ENCODE results near the gene ARHGAP15. TPM values are rescaled to one million over a fixed set of nuclear protein-coding genes. Genes with fewer than 3 reads are reported as not detected.

Gene ARHGAP15
- polyA plus RNA-seq, 2 donors, result 0.69 to 1.1 TPM

DNA sequence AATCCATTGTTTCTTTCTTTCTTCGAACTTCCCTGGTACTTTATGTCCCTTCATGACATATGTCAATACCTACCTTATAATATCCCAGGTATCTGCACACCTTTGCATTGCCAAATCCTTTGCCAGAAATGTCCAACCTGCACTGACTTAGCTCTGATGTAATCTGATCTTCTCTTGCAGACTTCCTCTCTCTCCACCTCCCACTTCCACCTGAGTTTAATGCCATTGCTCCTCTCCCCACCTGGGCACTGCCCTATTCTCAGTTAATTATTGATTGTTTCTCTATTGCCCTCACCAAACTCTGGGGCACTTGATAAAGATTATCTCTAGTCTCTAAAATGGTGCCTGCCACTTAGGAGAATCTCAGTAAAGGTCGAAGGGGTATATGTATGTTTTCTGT, 23.0 kb downstream of the ARHGAP15 start:
- H3K4me3 ChIP-seq (ENCODE audit: low read depth in 1 of 2, low read length in 2 of 2), result no peak overlapping the region
- H3K36me3 ChIP-seq (ENCODE audit: control insufficient read depth in 2 of 2, insufficient read depth in 2 of 2, low read length in 1 of 2), result no peaks in the 10 kb centered on the region
- no peak overlapping the region for H3K27ac ChIP-seq (ENCODE audit: low read depth in 2 of 2, low read length in 1 of 2)
- WGBS, 2 donors, result 81 to 86% methylated on average over 2 of the region's 2 CpGs
- H3K27me3 ChIP-seq (ENCODE audit: control insufficient read depth in 1 of 2, insufficient read depth in 2 of 2, low read length in 2 of 2), result no peaks in the 10 kb centered on the region
- H3K9me3 ChIP-seq (ENCODE audit: control insufficient read depth in 2 of 2, insufficient read depth in 1 of 2, low read depth in 1 of 2, low read length in 1 of 2), result no peaks in the 10 kb centered on the region
- H3K4me1 ChIP-seq (ENCODE audit: control insufficient read depth in 2 of 2, insufficient read depth in 2 of 2, low read length in 1 of 2), result no peaks in the 10 kb centered on the region

DNA sequence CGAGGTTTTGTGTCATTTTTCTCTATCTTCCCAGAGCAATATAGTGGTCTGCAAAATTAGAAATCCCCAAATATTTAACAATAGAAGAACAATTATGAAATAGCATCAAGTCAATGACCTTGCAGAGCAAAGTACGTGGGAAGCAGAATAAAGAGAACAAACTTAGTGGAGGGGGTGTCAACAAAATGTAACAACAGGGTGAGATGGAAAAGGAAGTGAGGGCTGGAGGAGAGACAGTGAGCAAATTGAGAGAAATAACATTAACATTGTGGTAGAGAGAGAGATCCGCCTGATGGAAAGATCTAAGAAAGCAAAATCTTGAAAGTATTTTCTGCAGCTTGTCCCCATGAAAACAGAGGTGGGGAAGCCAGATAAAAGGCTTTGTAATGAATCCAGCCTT, 23.4 kb downstream of the ARHGAP15 start:
- WGBS, 2 donors, result 64 to 80% methylated on average over 3 of the region's 3 CpGs
- Histone ChIP-seq H3K36me3 (ENCODE audit: control insufficient read depth in 2 of 2, insufficient read depth in 2 of 2, low read length in 1 of 2) (no peaks in the 10 kb centered on the region), H3K9me3 (ENCODE audit: control insufficient read depth in 2 of 2, insufficient read depth in 1 of 2, low read depth in 1 of 2, low read length in 1 of 2) (no peaks in the 10 kb centered on the region), H3K4me1 (ENCODE audit: control insufficient read depth in 2 of 2, insufficient read depth in 2 of 2, low read length in 1 of 2) (no peaks in the 10 kb centered on the region), H3K4me3 (ENCODE audit: low read depth in 1 of 2, low read length in 2 of 2) (no peak overlapping the region), H3K27me3 (ENCODE audit: control insufficient read depth in 1 of 2, insufficient read depth in 2 of 2, low read length in 2 of 2) (no peaks in the 10 kb centered on the region), H3K27ac (ENCODE audit: low read depth in 2 of 2, low read length in 1 of 2) (no peak overlapping the region)

DNA sequence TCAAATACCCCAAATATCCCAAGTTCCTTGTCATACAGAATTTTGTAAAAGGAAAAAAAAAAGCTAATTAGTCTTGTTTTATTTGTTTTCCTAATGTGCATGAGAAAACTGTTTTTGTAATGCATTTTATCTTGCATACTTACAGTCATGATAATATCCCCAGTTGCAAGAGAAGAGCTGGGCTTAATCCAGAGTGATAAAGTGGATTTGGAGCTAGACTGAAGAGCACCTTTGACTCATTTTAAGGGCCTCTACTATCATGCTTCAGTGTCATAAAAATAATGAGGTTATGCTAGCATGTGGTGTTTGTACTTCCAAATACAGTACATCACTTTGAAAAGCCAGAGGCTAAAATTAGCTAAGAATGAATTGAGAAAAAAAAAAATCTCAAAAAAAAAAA, 26.4 kb downstream of the ARHGAP15 start:
- Histone ChIP-seq H3K27me3 (ENCODE audit: control insufficient read depth in 1 of 2, insufficient read depth in 2 of 2, low read length in 2 of 2) (no peaks in the 10 kb centered on the region), H3K36me3 (ENCODE audit: control insufficient read depth in 2 of 2, insufficient read depth in 2 of 2, low read length in 1 of 2) (no peaks in the 10 kb centered on the region), H3K4me3 (ENCODE audit: low read depth in 1 of 2, low read length in 2 of 2) (no peak overlapping the region)

DNA sequence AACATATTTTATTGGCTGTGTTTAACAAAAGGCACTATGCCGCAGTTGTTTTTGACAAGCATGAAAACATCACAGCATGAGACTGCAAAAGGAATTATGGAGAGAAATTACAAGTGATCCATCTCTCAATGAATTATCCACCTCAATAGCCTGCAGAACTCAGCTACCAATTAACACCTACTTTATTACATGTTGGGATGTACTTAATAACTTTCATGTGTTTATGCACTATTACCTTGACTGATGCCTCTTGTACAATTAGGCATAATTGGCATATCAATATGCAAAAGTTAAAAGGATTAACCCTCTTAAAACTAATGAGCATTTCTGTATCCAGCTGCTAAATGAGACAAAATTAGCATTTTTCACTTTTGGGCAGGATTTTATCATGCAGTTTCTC, 27.8 kb downstream of the ARHGAP15 start:
- Histone ChIP-seq H3K9me3 (ENCODE audit: control insufficient read depth in 2 of 2, insufficient read depth in 1 of 2, low read depth in 1 of 2, low read length in 1 of 2) (no peaks in the 10 kb centered on the region), H3K4me1 (ENCODE audit: control insufficient read depth in 2 of 2, insufficient read depth in 2 of 2, low read length in 1 of 2) (no peaks in the 10 kb centered on the region), H3K4me3 (ENCODE audit: low read depth in 1 of 2, low read length in 2 of 2) (no peak overlapping the region), H3K36me3 (ENCODE audit: control insufficient read depth in 2 of 2, insufficient read depth in 2 of 2, low read length in 1 of 2) (no peaks in the 10 kb centered on the region), H3K27ac (ENCODE audit: low read depth in 2 of 2, low read length in 1 of 2) (no peak overlapping the region), H3K27me3 (ENCODE audit: control insufficient read depth in 1 of 2, insufficient read depth in 2 of 2, low read length in 2 of 2) (no peaks in the 10 kb centered on the region)
- WGBS, 2 donors, result 76 to 81% methylated on average over 1 of the region's 1 CpG

More for the DNA sequence above, 26.4 kb downstream of the ARHGAP15 start:
- Histone ChIP-seq H3K9me3 (ENCODE audit: control insufficient read depth in 2 of 2, insufficient read depth in 1 of 2, low read depth in 1 of 2, low read length in 1 of 2) (no peaks in the 10 kb centered on the region), H3K4me1 (ENCODE audit: control insufficient read depth in 2 of 2, insufficient read depth in 2 of 2, low read length in 1 of 2) (no peaks in the 10 kb centered on the region), H3K27ac (ENCODE audit: low read depth in 2 of 2, low read length in 1 of 2) (no peak overlapping the region)

DNA sequence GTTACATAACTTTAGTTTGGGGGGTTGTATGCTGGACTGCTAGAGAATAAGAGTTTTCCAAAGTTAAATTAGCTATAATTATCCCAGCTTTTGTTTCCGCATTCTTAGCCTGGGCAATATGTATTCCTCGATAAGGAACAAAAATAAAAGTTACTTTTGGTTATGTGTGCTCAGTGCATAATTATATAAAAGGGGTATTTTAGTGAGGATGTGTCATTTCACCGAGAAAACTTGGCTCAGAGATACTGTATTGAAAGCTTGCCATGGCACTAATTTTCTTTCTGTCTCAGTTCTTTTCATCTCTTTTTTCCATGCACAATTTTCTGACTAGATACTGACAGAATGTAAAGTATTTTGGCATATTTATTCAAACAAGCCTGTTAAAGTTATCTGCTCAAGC, 28.2 kb downstream of the ARHGAP15 start:
- WGBS, 2 donors, result 52 to 65% methylated on average over 3 of the region's 3 CpGs
- H3K27ac ChIP-seq (ENCODE audit: low read depth in 2 of 2, low read length in 1 of 2), result no peak overlapping the region
- no peaks in the 10 kb centered on the region for H3K36me3 ChIP-seq (ENCODE audit: control insufficient read depth in 2 of 2, insufficient read depth in 2 of 2, low read length in 1 of 2)

DNA sequence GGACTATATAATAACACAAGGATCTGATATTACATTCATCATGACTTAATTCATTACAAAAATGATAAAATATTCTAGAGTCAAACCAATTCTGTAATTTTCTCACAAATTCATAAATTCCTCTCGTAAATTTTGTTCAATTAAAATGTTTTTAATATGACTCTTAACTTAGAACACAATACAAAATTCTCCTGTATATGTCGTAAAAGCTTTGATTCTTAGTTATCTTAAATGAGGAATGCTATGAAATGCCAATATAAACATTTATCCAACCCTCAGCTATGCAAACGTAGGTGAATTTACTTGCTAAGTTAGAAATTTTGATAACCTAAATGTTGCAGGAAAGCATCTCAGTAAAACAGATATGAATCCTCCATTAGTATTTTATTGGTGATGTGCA, 28.9 kb downstream of the ARHGAP15 start:
- Histone ChIP-seq H3K27me3 (ENCODE audit: control insufficient read depth in 1 of 2, insufficient read depth in 2 of 2, low read length in 2 of 2) (no peaks in the 10 kb centered on the region), H3K4me3 (ENCODE audit: low read depth in 1 of 2, low read length in 2 of 2) (no peak overlapping the region), H3K9me3 (ENCODE audit: control insufficient read depth in 2 of 2, insufficient read depth in 1 of 2, low read depth in 1 of 2, low read length in 1 of 2) (no peaks in the 10 kb centered on the region), H3K4me1 (ENCODE audit: control insufficient read depth in 2 of 2, insufficient read depth in 2 of 2, low read length in 1 of 2) (no peaks in the 10 kb centered on the region), H3K27ac (ENCODE audit: low read depth in 2 of 2, low read length in 1 of 2) (no peak overlapping the region), H3K36me3 (ENCODE audit: control insufficient read depth in 2 of 2, insufficient read depth in 2 of 2, low read length in 1 of 2) (no peaks in the 10 kb centered on the region)
- WGBS, 2 donors, result 63 to 73% methylated on average over 3 of the region's 3 CpGs

More for the DNA sequence above, 28.2 kb downstream of the ARHGAP15 start:
- no peaks in the 10 kb centered on the region for H3K4me1 ChIP-seq (ENCODE audit: control insufficient read depth in 2 of 2, insufficient read depth in 2 of 2, low read length in 1 of 2)
- H3K9me3 ChIP-seq (ENCODE audit: control insufficient read depth in 2 of 2, insufficient read depth in 1 of 2, low read depth in 1 of 2, low read length in 1 of 2), result no peaks in the 10 kb centered on the region
- H3K27me3 ChIP-seq (ENCODE audit: control insufficient read depth in 1 of 2, insufficient read depth in 2 of 2, low read length in 2 of 2), result no peaks in the 10 kb centered on the region
- H3K4me3 ChIP-seq (ENCODE audit: low read depth in 1 of 2, low read length in 2 of 2), result no peak overlapping the region

DNA sequence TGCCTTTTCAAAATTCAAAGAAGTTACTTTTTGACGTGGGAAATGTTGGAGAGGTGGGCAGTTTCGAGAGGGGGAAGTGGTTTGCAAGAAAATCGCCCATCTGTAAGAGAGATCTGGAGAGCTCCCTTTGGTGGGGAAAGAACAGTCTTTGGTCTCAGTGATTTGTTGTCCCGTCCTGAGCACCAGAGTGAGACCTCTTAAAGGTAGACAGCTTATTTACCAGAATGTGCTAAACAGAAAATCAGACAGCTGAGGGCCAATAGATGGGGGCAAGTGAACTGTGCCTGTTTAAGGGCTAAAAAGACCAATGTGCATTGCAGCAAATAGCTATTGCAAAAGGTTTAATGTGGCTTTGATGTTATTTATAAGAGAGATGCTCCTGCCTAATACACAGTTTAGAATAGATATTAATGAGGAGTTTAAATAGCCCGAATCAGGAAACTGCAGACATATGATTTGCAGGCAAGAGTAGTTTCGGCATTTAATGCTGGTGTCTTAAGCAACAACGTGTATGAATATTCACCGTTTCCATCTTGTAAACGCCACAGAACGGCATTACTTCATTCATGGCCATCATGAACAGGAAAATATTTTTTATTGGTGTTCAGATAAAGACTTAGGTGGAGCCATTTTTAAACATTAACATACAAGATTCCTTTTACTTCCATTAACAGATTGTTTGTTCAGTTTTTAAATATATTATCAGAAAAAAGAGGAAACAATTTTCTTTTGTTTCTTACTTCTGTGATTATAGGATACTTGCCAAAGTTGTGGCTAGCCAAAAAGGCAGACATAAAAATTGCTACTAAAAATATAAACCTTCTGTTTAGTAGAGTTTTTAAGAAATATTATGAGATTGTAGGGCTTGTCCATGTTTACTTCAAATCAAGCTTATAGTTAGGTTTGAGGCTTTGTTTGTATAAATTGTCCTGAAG, 29.6 kb downstream of the ARHGAP15 start:
- Histone ChIP-seq H3K4me3 (ENCODE audit: low read depth in 1 of 2, low read length in 2 of 2) (no peak overlapping the region), H3K27me3 (ENCODE audit: control insufficient read depth in 1 of 2, insufficient read depth in 2 of 2, low read length in 2 of 2) (no peaks in the 10 kb centered on the region), H3K27ac (ENCODE audit: low read depth in 2 of 2, low read length in 1 of 2) (no peak overlapping the region), H3K4me1 (ENCODE audit: control insufficient read depth in 2 of 2, insufficient read depth in 2 of 2, low read length in 1 of 2) (no peaks in the 10 kb centered on the region), H3K36me3 (ENCODE audit: control insufficient read depth in 2 of 2, insufficient read depth in 2 of 2, low read length in 1 of 2) (no peaks in the 10 kb centered on the region), H3K9me3 (ENCODE audit: control insufficient read depth in 2 of 2, insufficient read depth in 1 of 2, low read depth in 1 of 2, low read length in 1 of 2) (no peaks in the 10 kb centered on the region)
- 64 to 75% methylated on average over 10 of the region's 10 CpGs for WGBS, 2 donors

DNA sequence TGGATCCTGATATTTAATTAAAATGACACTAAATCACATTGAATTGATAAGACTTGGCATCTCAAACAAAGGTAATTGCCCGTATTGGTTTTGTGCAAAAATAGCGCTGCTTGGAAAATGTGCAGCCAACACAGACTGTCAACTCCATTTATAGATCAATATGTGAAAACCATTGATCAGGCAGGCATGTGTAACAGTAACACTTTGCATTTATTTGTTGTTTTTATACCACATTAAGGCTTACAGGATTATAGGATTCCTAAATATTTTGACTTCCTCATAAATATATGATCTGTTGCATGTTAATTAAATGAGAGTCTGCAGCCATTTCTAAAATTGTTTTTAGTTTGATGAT, 30.2 kb downstream of the ARHGAP15 start:
- Histone ChIP-seq H3K4me3 (ENCODE audit: low read depth in 1 of 2, low read length in 2 of 2) (no peak overlapping the region), H3K4me1 (ENCODE audit: control insufficient read depth in 2 of 2, insufficient read depth in 2 of 2, low read length in 1 of 2) (no peaks in the 10 kb centered on the region), H3K27ac (ENCODE audit: low read depth in 2 of 2, low read length in 1 of 2) (no peak overlapping the region), H3K36me3 (ENCODE audit: control insufficient read depth in 2 of 2, insufficient read depth in 2 of 2, low read length in 1 of 2) (no peaks in the 10 kb centered on the region), H3K9me3 (ENCODE audit: control insufficient read depth in 2 of 2, insufficient read depth in 1 of 2, low read depth in 1 of 2, low read length in 1 of 2) (no peaks in the 10 kb centered on the region), H3K27me3 (ENCODE audit: control insufficient read depth in 1 of 2, insufficient read depth in 2 of 2, low read length in 2 of 2) (no peaks in the 10 kb centered on the region)
- 72 to 86% methylated on average over 2 of the region's 2 CpGs for WGBS, 2 donors

DNA sequence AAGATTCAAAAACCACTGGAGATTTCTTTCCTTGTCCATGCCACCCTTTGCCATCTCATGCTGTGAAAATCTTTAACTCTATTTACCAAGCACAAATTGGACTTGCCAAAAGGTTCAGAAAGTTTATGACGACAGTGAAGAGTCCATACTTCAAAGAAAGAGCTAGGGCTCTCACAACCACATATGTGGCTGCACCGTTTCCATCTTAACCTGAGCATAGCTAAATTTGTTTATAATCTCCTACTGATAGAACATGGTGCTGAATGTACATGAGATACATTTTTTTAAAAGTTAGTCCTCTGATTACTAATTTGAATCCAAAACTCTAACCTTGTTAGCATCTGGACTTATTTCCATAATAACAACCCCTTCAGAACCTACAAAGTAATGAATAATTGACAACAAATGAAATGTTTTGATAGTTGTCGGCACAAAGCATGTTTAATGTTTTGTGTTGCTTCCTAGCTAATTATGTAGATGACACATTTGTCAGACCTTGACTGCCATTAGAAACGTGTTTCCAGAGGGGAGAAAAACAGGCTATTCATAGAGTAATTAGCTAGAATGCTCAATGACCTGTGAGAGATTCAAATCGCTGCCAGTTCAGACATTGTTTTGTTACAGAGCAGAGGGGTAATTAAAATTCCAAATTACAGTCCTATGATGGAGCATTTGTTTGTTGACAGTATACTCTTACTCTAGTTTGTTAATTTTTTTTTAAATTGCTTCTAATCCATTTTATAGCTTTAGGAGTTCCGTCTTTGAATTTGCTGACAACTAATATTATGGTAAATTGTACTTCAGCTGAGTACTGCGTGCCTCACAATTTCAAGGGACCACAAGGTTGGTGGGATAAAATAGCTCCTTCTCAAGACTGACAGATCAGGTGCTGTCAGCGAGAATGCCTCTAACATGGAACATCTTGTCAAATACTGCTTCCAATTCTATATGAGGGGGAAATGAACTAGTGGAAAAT, 31.8 kb downstream of the ARHGAP15 start:
- H3K9me3 ChIP-seq (ENCODE audit: control insufficient read depth in 2 of 2, insufficient read depth in 1 of 2, low read depth in 1 of 2, low read length in 1 of 2), result no peaks in the 10 kb centered on the region
- H3K27ac ChIP-seq (ENCODE audit: low read depth in 2 of 2, low read length in 1 of 2), result no peak overlapping the region
- no peaks in the 10 kb centered on the region for H3K36me3 ChIP-seq (ENCODE audit: control insufficient read depth in 2 of 2, insufficient read depth in 2 of 2, low read length in 1 of 2)
- 75 to 76% methylated on average over 8 of the region's 8 CpGs for WGBS, 2 donors
- H3K4me1 ChIP-seq (ENCODE audit: control insufficient read depth in 2 of 2, insufficient read depth in 2 of 2, low read length in 1 of 2), result no peaks in the 10 kb centered on the region
- H3K4me3 ChIP-seq (ENCODE audit: low read depth in 1 of 2, low read length in 2 of 2), result no peak overlapping the region
- no peaks in the 10 kb centered on the region for H3K27me3 ChIP-seq (ENCODE audit: control insufficient read depth in 1 of 2, insufficient read depth in 2 of 2, low read length in 2 of 2)
